Midbrain (tissue), 1 donor: Measurements from ENCODE around the gene SLC6A1.

Experiments
- DNase-seq: peaks from one replicate; lab custom pipeline; 2025; lab: John Stamatoyannopoulos, UW

The SLC6A1 gene

GRCh38 chr3:10993729-10994065 lies 1.1 kb downstream of the SLC6A1 start:
- DNase-seq, result no peak

GRCh38 chr3:10994306-10994705 lies 1.8 kb downstream of the SLC6A1 start:
- peak; percentile 73 for DNase-seq

GRCh38 chr3:10995871-10996270 lies 3.3 kb downstream of the SLC6A1 start:
- DNase-seq, result peak; percentile 32

GRCh38 chr3:10996345-10997013 lies 3.9 kb downstream of the SLC6A1 start:
- peak; percentile 76 for DNase-seq

- no peak for DNase-seq
Measured at GRCh38 chr3:10997196-10997595, 4.6 kb downstream of the SLC6A1 start.

- no peak for DNase-seq
Measured at GRCh38 chr3:10998542-10998941, 6.0 kb downstream of the SLC6A1 start.

GRCh38 chr3:10999221-11000107 lies 6.9 kb downstream of the SLC6A1 start:
- DNase-seq, result no peak

- no peak for DNase-seq
Measured at GRCh38 chr3:11000528-11000927, 8.0 kb downstream of the SLC6A1 start.

GRCh38 chr3:11001020-11001657 lies 8.6 kb downstream of the SLC6A1 start:
- peak; percentile 71 for DNase-seq

GRCh38 chr3:11001658-11002021 lies 9.1 kb downstream of the SLC6A1 start:
- no peak for DNase-seq

- DNase-seq, result peak; percentile 8
Measured at GRCh38 chr3:11002371-11002807, 9.8 kb downstream of the SLC6A1 start.

GRCh38 chr3:11004563-11004962 lies 12.0 kb downstream of the SLC6A1 start:
- no peak for DNase-seq

GRCh38 chr3:11005686-11006256 lies 13.2 kb downstream of the SLC6A1 start:
- peak; percentile 12 for DNase-seq

GRCh38 chr3:11006986-11007933 lies 14.7 kb downstream of the SLC6A1 start:
- no peak for DNase-seq

GRCh38 chr3:11009898-11010297 lies 17.4 kb downstream of the SLC6A1 start:
- DNase-seq, result peak; percentile 12

GRCh38 chr3:11010426-11011165 lies 18.0 kb downstream of the SLC6A1 start:
- DNase-seq, result peak; percentile 87

GRCh38 chr3:11014253-11014652 lies 21.7 kb downstream of the SLC6A1 start:
- no peak for DNase-seq

- no peak for DNase-seq
Measured at GRCh38 chr3:11014752-11015151, 22.2 kb downstream of the SLC6A1 start.

GRCh38 chr3:11015369-11015768 lies 22.8 kb downstream of the SLC6A1 start:
- DNase-seq, result no peak

- DNase-seq, result no peak
Measured at GRCh38 chr3:11016727-11017126, 24.2 kb downstream of the SLC6A1 start.
